PC-9 (cell line): Measurements from ENCODE around the gene VWA5B1. TPM values are rescaled to one million over a fixed set of nuclear protein-coding genes. Genes with fewer than 3 reads are reported as not detected.

ENCODE experiments used
- BruUV-seq: library from RNA; stranded (reverse); fragments of 400-500 nt; replicated peaks from 2 replicates; lab custom pipeline; 2021; lab: Mats Ljungman, UMichigan
- CTCF ChIA-PET: fragments of 300-600 bp; sonication (Branson Sonifier 250); formaldehyde crosslinking; loops from one replicate; lab custom pipeline; 2022; ENCODE audit warnings: antibody characterized with exemption; lab: Charles Lee
- POLR2A ChIA-PET: fragments of 300-600 bp; sonication (Branson Sonifier 250); formaldehyde crosslinking; loops from one replicate; lab custom pipeline; 2022; ENCODE audit warnings: antibody characterized with exemption; ENCODE audit not compliant: unreplicated experiment; lab: Charles Lee
- DNase-seq, 2 experiments: peaks; one replicate each; pipeline versions ENCODE4 v3.0.0 to v3.0.0-alpha.2; 2015 to 2022; ENCODE audit warnings: mixed read lengths in 1 of 2
- H2AFZ ChIP-seq: fragments of 200-600 bp; sonication (generic); 2 replicates; pipeline ENCODE4 v1.8.1; 2017; ENCODE audit warnings: antibody characterized with exemption
- H3F3A ChIP-seq: fragments of 200-600 bp; sonication (generic); 2 replicates; pipeline ENCODE4 v1.8.1; 2017; ENCODE audit warnings: antibody characterized with exemption, mild to moderate bottlenecking, low read depth; ENCODE audit not compliant: insufficient read depth
- H3K27ac ChIP-seq: fragments of 200-600 bp; sonication (generic); 2 replicates; pipeline ENCODE4 v1.6.1; 2016; ENCODE audit warnings: mixed run types
- H3K27me3 ChIP-seq: fragments of 200-600 bp; sonication (generic); 2 replicates; pipeline ENCODE4 v1.6.1; 2016; ENCODE audit warnings: low read depth, mixed run types; ENCODE audit not compliant: insufficient read depth
- H3K36me3 ChIP-seq: fragments of 200-600 bp; sonication (generic); 2 replicates; pipeline ENCODE4 v1.6.1; 2016; ENCODE audit warnings: low read depth, mixed run types
- H3K4me1 ChIP-seq: fragments of 200-600 bp; sonication (generic); replicated peaks from 2 replicates; pipeline ENCODE4 v1.6.1; 2016; ENCODE audit warnings: mixed run types; ENCODE audit not compliant: insufficient read depth
- H3K4me2 ChIP-seq: fragments of 200-600 bp; sonication (generic); 2 replicates; pipeline ENCODE4 v1.6.1; 2017; ENCODE audit warnings: mixed run types
- H3K4me3 ChIP-seq: fragments of 200-600 bp; sonication (generic); 2 replicates; pipeline ENCODE4 v1.6.1; 2016; ENCODE audit warnings: mixed run types
- H3K79me2 ChIP-seq: fragments of 200-600 bp; sonication (generic); 2 replicates; pipeline ENCODE4 v1.6.1; 2017; ENCODE audit warnings: low read depth, mixed run types
- H3K9me2 ChIP-seq: fragments of 200-600 bp; sonication (generic); 2 replicates; pipeline ENCODE4 v1.8.1; 2017; ENCODE audit warnings: mild to moderate bottlenecking; ENCODE audit not compliant: insufficient read depth
- H3K9me3 ChIP-seq: fragments of 200-600 bp; sonication (generic); 2 replicates; pipeline ENCODE4 v1.8.1; 2016; ENCODE audit warnings: low read depth; ENCODE audit not compliant: insufficient read depth
- H4K20me1 ChIP-seq: fragments of 200-600 bp; sonication (generic); 2 replicates; pipeline ENCODE4 v1.8.1; 2017; ENCODE audit not compliant: insufficient read depth
- EZH2 ChIP-seq: fragments of 200-600 bp; sonication (generic); IDR thresholded peaks from 2 replicates; pipeline ENCODE4 v1.8.0; 2017; ENCODE audit warnings: antibody characterized with exemption, low read depth
- intact Hi-C: fragments of 100-400 bp; cut with micrococcal nuclease; formaldehyde crosslinking; loops from one replicate; pipeline ENCODE4 v1.10.0; 2022; ENCODE audit not compliant: unreplicated experiment
- total RNA-seq: library from RNA; stranded (reverse); gene quantifications from 2 replicates; pipeline ENCODE4 v1.2.3, GENCODE V29; 2021
- TF ChIP-seq, protein P1 (sequence below): fragments of 200-600 bp; sonication (generic); conservative IDR thresholded peaks from 2 replicates; pipeline ENCODE4 v1.6.1; 2017; ENCODE audit warnings: mixed run types, antibody characterized with exemption, mild to moderate bottlenecking, moderate library complexity

VWA5B1 gene
- total RNA-seq, 1 experiment from 2014 or later = not detected

DNA sequence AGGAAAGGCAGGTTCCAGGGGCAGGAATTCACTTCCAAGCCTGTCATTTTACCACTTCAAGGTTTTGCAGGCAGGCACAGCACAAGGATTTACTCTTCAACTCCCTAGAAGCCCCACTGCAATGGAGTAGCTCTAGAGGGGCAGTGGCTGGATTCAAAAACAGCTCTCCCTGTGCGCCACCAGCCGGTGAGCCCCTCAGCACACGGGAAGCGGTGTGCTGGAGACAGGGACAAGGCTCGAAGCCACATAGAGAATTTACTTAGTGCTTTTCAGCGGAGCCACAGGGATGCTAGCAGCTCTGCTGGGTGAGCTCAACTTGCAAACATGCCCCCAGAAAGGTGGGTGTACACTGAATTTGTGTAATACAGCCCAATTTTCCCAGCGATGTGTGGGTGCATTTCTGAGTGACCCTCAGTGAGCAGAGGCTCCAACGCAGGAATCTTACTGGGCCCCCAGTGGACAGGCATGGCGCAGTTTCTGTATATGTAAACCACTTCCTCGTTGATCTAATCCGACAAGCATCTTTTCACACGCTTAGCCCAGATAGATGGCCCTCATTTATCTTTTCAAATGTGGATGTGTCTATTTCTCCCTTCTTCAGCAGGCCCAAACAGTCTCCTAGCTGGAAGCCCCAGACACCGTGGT, 10.9 kb downstream of the VWA5B1 start:
- BruUV-seq = no TSS peak
- POLR2A ChIA-PET = no interaction called here
- no peak overlapping the region for H3K27ac ChIP-seq
- intact Hi-C loops = no loop called here
- H3K9me3 ChIP-seq = no peaks in the 10 kb centered on the region
- peak in 1 of 2 experiments; percentile 11 for DNase-seq
- TF ChIP-seq, protein P1, sequence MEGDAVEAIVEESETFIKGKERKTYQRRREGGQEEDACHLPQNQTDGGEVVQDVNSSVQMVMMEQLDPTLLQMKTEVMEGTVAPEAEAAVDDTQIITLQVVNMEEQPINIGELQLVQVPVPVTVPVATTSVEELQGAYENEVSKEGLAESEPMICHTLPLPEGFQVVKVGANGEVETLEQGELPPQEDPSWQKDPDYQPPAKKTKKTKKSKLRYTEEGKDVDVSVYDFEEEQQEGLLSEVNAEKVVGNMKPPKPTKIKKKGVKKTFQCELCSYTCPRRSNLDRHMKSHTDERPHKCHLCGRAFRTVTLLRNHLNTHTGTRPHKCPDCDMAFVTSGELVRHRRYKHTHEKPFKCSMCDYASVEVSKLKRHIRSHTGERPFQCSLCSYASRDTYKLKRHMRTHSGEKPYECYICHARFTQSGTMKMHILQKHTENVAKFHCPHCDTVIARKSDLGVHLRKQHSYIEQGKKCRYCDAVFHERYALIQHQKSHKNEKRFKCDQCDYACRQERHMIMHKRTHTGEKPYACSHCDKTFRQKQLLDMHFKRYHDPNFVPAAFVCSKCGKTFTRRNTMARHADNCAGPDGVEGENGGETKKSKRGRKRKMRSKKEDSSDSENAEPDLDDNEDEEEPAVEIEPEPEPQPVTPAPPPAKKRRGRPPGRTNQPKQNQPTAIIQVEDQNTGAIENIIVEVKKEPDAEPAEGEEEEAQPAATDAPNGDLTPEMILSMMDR = no peak
- no peak for TF ChIP-seq EZH2
- no peak overlapping the region for H3K4me3 ChIP-seq
- peaks cover 11% of the 10 kb centered on the region for H3K4me1 ChIP-seq
- H3K36me3 ChIP-seq = no peaks in the 10 kb centered on the region
- H4K20me1 ChIP-seq = no peaks in the 10 kb centered on the region
- no peak overlapping the region for H2AFZ ChIP-seq
- no peaks in the 10 kb centered on the region for H3F3A ChIP-seq
- no peaks in the 10 kb centered on the region for H3K9me2 ChIP-seq
- H3K4me2 ChIP-seq = peak overlapping the region; percentile 26; the same call in 1 of the 2 replicates
- H3K27me3 ChIP-seq = no peaks in the 10 kb centered on the region
- CTCF ChIA-PET = no interaction called here
- H3K79me2 ChIP-seq = no peaks in the 10 kb centered on the region

DNA sequence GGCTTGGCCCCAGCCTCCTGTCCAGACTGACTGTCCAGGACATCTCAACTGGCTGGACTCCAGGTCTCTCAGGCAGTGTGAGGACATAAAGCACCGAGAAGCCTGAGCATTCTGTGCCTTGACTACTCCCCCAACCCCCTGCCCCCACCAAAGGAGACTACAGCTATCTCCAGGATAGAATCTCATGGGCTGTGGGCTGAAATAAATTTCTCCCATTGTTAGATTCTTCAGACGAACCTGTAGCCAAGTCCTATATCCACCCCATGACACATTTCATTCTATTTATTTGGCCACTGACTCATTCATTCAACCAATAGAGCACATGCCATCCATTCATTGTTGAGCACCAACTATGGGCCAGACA, 11.4 kb downstream of the VWA5B1 start:
- Histone ChIP-seq H3K79me2 (no peaks in the 10 kb centered on the region), H4K20me1 (no peaks in the 10 kb centered on the region), H3K27me3 (no peaks in the 10 kb centered on the region), H2AFZ (no peak overlapping the region), H3F3A (no peaks in the 10 kb centered on the region), H3K27ac (no peak overlapping the region), H3K4me3 (no peak overlapping the region), H3K9me3 (no peaks in the 10 kb centered on the region), H3K9me2 (no peaks in the 10 kb centered on the region), H3K4me1 (peaks cover 11% of the 10 kb centered on the region), H3K4me2 (peak overlapping the region; percentile 26; the same call in 1 of the 2 replicates), H3K36me3 (no peaks in the 10 kb centered on the region)
- ChIA-PET CTCF (interaction anchor here (0.6 kb wide), 1 partner anchor 191 kb away, joined by 6 read pairs; no protein-coding TSS in a partner anchor), POLR2A (no interaction called here)
- DNase-seq = peak in 1 of 2 experiments; percentile 59
- BruUV-seq = no TSS peak
- intact Hi-C loops = no loop called here
- no peak for TF ChIP-seq EZH2
- TF ChIP-seq, protein P1 = no peak

DNA sequence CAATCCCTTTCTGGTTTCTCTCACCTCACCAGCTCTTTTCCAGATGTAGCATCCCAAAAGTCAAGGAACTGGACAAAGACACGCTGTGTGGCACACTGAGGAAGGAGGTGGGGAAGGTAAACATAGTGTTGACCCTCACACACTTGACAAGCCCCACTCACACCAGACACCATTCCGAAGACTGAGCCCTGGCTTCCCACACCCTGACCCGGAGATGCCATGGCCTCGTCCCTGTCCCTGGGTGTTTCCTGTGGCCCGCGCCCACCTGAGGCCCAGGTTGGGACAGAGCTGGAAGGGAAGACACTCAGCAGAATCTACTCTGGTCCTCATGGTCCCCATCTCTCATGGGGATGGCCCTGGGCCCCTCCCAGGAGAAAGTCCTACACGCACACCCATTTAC, 16.4 kb downstream of the VWA5B1 start:
- no peak overlapping the region for H3K27ac ChIP-seq
- H3K4me3 ChIP-seq = no peak overlapping the region
- no peaks in the 10 kb centered on the region for H3K36me3 ChIP-seq
- POLR2A ChIA-PET = no interaction called here
- no peaks in the 10 kb centered on the region for H3K79me2 ChIP-seq
- no peaks in the 10 kb centered on the region for H4K20me1 ChIP-seq
- no peaks in the 10 kb centered on the region for H3K27me3 ChIP-seq
- peaks cover 6% of the 10 kb centered on the region for H3K4me1 ChIP-seq
- BruUV-seq = no TSS peak
- DNase-seq = no peak
- intact Hi-C loops = no loop called here
- CTCF ChIA-PET = interaction anchor here (0.6 kb wide), 1 partner anchor 40 kb away, joined by 3 read pairs; no protein-coding TSS in a partner anchor
- no peaks in the 10 kb centered on the region for H3K9me3 ChIP-seq
- no peak for TF ChIP-seq EZH2
- TF ChIP-seq, protein P1 = no peak
- no peak overlapping the region for H3K4me2 ChIP-seq
- H2AFZ ChIP-seq = no peak overlapping the region
- H3F3A ChIP-seq = no peaks in the 10 kb centered on the region
- no peaks in the 10 kb centered on the region for H3K9me2 ChIP-seq
